ENCODE results near the gene ASPHD1. TPM values are rescaled to one million over a fixed set of nuclear protein-coding genes. Genes with fewer than 3 reads are reported as not detected.

Gene ASPHD1
- total RNA-seq, 4 donors from 2014 or later = 0.40 to 1.2 (median 1.1) TPM; not detected in 1

DNA sequence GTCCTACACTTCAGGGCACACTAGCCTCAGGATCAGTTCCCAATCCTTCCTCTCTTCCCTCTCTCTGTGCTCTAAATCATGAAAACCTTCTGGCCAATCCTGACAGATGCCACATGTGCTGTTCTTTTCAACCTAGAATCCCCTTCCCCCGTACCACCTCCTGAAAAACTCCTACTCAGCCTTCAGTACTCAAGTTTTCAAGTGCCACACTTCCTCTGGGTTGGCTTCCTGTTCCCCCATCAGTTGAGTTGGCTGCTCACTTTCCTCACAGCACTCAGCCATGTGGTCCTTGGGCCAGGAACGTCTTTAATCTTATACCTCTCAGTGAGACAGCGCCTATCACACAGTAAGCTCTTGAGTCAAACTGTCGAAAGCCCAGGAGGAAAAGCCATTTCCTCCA, 3.3 kb downstream of the ASPHD1 start:
- no peak for DNase-seq
- H3K27ac ChIP-seq = no peak overlapping the region
- in situ Hi-C loops (cut with MboI; ENCODE audit: low pct_ligation_motif_present in 1 of 4, low pct_unique_long_range_greater_than_20kb in 1 of 4, low sequenced_read_pairs in 3 of 4) = no loop called here
- intact Hi-C loops (cut with DNase I; ENCODE audit: low total_unique reads) = no loop called here
- no peak overlapping the region for H3K4me3 ChIP-seq
- H3K4me1 ChIP-seq = peaks cover 2 to 22% (median 15%) of the 10 kb centered on the region in 4 donors
- no peaks in the 10 kb centered on the region for H3K9me3 ChIP-seq
- H3K36me3 ChIP-seq = no peaks in the 10 kb centered on the region
- 77 to 80% methylated on average over 4 of the region's 4 CpGs for WGBS, 2 donors (ENCODE audit: low coverage in 1 of 2)
- TF ChIP-seq POLR2A (IDR thresholded peaks at IDR 0.05) (no peak), EP300 (IDR thresholded peaks at IDR 0.05; ENCODE audit: low read depth) (no peak), POLR2AphosphoS5 (IDR thresholded peaks at IDR 0.05) (no peak)
- TF ChIP-seq, protein P1, sequence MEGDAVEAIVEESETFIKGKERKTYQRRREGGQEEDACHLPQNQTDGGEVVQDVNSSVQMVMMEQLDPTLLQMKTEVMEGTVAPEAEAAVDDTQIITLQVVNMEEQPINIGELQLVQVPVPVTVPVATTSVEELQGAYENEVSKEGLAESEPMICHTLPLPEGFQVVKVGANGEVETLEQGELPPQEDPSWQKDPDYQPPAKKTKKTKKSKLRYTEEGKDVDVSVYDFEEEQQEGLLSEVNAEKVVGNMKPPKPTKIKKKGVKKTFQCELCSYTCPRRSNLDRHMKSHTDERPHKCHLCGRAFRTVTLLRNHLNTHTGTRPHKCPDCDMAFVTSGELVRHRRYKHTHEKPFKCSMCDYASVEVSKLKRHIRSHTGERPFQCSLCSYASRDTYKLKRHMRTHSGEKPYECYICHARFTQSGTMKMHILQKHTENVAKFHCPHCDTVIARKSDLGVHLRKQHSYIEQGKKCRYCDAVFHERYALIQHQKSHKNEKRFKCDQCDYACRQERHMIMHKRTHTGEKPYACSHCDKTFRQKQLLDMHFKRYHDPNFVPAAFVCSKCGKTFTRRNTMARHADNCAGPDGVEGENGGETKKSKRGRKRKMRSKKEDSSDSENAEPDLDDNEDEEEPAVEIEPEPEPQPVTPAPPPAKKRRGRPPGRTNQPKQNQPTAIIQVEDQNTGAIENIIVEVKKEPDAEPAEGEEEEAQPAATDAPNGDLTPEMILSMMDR (IDR thresholded peaks at IDR 0.05) = no peak
- H3K27me3 ChIP-seq = peaks cover 12% of the 10 kb centered on the region

DNA sequence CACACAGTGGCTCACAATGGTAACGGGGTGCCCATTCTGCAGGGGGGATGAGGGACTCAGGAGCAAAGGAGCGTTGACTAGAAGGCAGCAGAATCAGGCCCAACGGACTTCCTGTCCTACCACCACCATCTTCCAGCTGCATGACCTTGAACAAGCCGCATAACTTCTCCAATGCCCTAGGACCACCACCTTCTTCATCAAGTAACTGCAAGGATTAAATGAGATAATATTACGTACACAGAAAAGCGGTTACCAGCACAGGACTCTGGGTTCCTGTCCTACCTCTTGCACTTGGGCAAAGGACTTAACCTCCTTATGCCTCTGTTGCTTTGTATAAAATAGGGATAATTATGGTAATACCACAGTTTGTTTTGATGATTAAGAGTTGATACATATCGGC, 4.7 kb downstream of the ASPHD1 start:
- no peak overlapping the region for H3K27ac ChIP-seq
- 93 to 96% methylated on average over 3 to 7 of the region's 7 CpGs for WGBS, 2 donors (ENCODE audit: low coverage in 1 of 2)
- in situ Hi-C loops (cut with MboI; ENCODE audit: low pct_ligation_motif_present in 1 of 4, low pct_unique_long_range_greater_than_20kb in 1 of 4, low sequenced_read_pairs in 3 of 4) (no loop called here), intact Hi-C loops (cut with DNase I; ENCODE audit: low total_unique reads) (no loop called here)
- H3K36me3 ChIP-seq = no peaks in the 10 kb centered on the region
- H3K9me3 ChIP-seq = no peaks in the 10 kb centered on the region
- H3K4me3 ChIP-seq = no peak overlapping the region
- peaks cover 2 to 13% (median 8%) of the 10 kb centered on the region in 4 donors for H3K4me1 ChIP-seq
- H3K27me3 ChIP-seq = peaks cover 4% of the 10 kb centered on the region
- no peak for DNase-seq
- TF ChIP-seq EP300 (IDR thresholded peaks at IDR 0.05; ENCODE audit: low read depth) (no peak), POLR2A (IDR thresholded peaks at IDR 0.05) (no peak), POLR2AphosphoS5 (IDR thresholded peaks at IDR 0.05) (no peak)
- TF ChIP-seq, protein P1 (IDR thresholded peaks at IDR 0.05) = no peak

DNA sequence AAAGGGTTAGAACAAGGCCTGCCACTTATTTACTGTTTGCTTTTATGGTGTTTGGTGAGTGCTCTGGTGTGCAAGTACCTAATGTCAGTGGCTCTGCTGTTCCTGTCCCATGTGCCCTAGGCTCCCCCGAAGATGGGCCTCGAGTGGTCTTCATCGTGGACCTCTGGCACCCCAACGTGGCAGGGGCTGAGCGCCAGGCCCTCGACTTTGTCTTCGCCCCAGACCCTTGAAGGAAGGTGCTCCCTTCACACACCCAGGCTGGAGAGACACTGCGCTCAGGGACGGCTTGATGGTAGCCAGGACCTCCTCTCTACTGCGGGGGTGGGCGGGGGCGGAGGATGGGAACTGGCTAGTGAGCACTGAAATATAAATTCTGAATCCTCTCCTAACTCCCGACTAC, 5.4 kb downstream of the ASPHD1 start:
- H3K36me3 ChIP-seq = no peaks in the 10 kb centered on the region
- WGBS, 2 donors (ENCODE audit: low coverage in 1 of 2) = 82% methylated on average over 13 of the region's 13 CpGs; no CpG with 5 or more reads in 1 of the 2 donors
- no peak for DNase-seq
- intact Hi-C loops (cut with DNase I; ENCODE audit: low total_unique reads) (no loop called here), in situ Hi-C loops (cut with MboI; ENCODE audit: low pct_ligation_motif_present in 1 of 4, low pct_unique_long_range_greater_than_20kb in 1 of 4, low sequenced_read_pairs in 3 of 4) (no loop called here)
- TF ChIP-seq POLR2A (IDR thresholded peaks at IDR 0.05) = no peak
- TF ChIP-seq EP300 (IDR thresholded peaks at IDR 0.05; ENCODE audit: low read depth) = no peak
- TF ChIP-seq POLR2AphosphoS5 (IDR thresholded peaks at IDR 0.05) = no peak
- TF ChIP-seq, protein P1 (IDR thresholded peaks at IDR 0.05) = no peak
- H3K4me3 ChIP-seq = no peak overlapping the region
- peaks cover 4% of the 10 kb centered on the region for H3K27me3 ChIP-seq
- H3K9me3 ChIP-seq = no peaks in the 10 kb centered on the region
- no peak overlapping the region for H3K27ac ChIP-seq
- peaks cover 0 to 6% (median 2%) of the 10 kb centered on the region in 4 donors for H3K4me1 ChIP-seq

DNA sequence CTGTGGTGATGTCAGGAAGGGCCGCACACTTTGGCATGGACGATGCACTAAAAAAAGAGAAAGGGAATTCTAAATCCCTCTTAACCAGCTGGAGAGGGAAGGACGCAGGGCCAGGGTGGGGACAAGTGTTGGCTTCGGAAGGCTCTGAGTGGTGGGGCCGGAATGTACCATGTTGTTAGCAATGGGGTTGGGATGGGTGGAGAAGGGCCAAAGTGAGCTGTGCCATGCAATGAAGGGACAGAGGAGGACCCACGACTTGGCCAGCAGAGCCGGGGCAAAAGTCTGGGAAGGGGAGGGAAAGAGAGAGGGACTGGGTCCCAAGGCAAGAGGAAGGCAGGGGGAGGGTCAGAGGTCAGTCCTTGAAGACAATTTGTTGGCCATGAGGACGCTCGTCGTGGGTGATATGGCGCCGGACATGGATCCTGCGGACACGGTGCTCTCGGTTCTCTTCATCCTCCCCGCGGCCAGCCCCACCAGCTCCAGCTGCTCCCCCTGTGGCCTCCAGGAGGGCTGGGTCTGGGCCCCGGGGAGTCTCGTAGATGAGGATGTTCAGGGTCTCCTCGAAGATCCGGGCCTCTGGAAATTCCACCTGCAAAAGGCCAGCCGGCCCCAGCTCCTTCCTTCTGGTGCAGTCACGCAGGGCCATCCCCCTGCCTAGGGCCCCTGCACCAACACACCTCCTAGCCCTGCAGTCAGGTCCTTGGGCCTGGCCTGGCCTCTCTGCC, 6.4 kb downstream of the ASPHD1 start:
- Histone ChIP-seq H3K27me3 (peaks cover under 1% of the 10 kb centered on the region), H3K4me3 (no peak overlapping the region), H3K9me3 (no peaks in the 10 kb centered on the region), H3K27ac (no peak overlapping the region), H3K36me3 (no peaks in the 10 kb centered on the region), H3K4me1 (no peaks in the 10 kb centered on the region)
- intact Hi-C loops (cut with DNase I; ENCODE audit: low total_unique reads) = no loop called here
- TF ChIP-seq, protein P1 (IDR thresholded peaks at IDR 0.05) = no peak
- TF ChIP-seq POLR2A (IDR thresholded peaks at IDR 0.05) = no peak
- TF ChIP-seq POLR2AphosphoS5 (IDR thresholded peaks at IDR 0.05) = no peak
- no peak for TF ChIP-seq EP300 (IDR thresholded peaks at IDR 0.05; ENCODE audit: low read depth)
- in situ Hi-C loops (cut with MboI; ENCODE audit: low pct_ligation_motif_present in 1 of 4, low pct_unique_long_range_greater_than_20kb in 1 of 4, low sequenced_read_pairs in 3 of 4) = no loop called here
- 80 to 84% methylated on average over 5 to 21 of the region's 23 CpGs for WGBS, 2 donors (ENCODE audit: low coverage in 1 of 2)
- DNase-seq = no peak

Data from transverse colon (tissue), 4 donors.